ENCODE data around the gene STN1.

DNA sequence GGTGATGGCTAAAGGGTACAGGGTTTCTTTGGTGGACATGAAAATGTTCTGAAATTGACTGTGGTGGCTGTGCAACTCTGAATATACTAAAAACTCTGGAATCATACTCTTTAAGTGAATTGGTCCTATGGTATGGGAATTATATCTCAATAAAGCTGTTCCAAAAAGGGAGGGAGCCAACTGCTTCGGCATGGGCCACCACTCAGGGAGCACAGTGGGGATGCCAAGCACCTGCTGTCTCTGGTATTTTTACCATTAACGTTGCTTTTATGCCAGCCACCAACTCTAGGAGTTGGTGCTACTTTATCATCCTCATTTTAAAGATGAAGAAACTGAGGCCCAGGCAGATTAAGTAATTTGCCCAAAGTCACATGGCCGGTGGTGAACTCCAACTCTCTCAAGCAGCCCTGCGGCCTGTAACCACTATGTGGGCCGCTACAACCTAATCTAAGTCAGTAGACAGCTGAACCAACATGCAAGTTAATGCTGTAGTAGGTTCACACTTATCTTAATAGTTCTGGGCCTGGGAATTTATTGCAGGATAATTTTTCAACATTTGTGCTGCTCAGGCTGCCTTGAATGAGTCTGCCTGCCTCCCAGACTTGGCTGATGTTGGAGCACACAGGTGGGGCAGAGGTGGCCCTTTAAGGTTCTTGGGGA, 83.4 kb downstream of the STN1 start:
- TF ChIP-seq CTCF (IDR thresholded peaks at IDR 0.05; ENCODE audit: low read length) (no peak), EZH2 (IDR thresholded peaks at IDR 0.05; ENCODE audit: borderline replicate concordance, low read length) (no peak)

Measured in OCI-LY1 (cell line).